CD14-positive monocyte (primary cell): Measurements from ENCODE around the gene SPAAR. TPM values are rescaled to one million over a fixed set of nuclear protein-coding genes. Genes with fewer than 3 reads are reported as not detected.

ENCODE experiments used
- DNase-seq, 3 donors: peaks; one replicate each; pipeline ENCODE4 v3.0.0-alpha.2; 2011 to 2022
- H2AFZ ChIP-seq: 2 replicates; pipeline ENCODE4 v1.6.0; 2012; ENCODE audit warnings: mild to moderate bottlenecking, low read depth, low read length, inconsistent platforms; ENCODE audit not compliant: insufficient read depth, poor library complexity, severe bottlenecking
- H3K27ac ChIP-seq, 2 donors: 1 replicate in 1 of 2; 2 replicates in 1 of 2; pipeline ENCODE4 v1.5.1; 2012 to 2013; ENCODE audit warnings: low read length in 2 of 2, control low read depth in 1 of 2, inconsistent platforms in 1 of 2, low read depth in 1 of 2, mild to moderate bottlenecking in 1 of 2
- H3K27me3 ChIP-seq, 2 donors: one replicate each; pipeline versions ENCODE4 v1.6.0 to v1.6.1; 2011 to 2013; ENCODE audit warnings: low read length in 2 of 2; ENCODE audit not compliant: control insufficient read depth in 2 of 2, insufficient read depth in 2 of 2
- H3K36me3 ChIP-seq, 2 donors: replicated peaks in 1 of 2; 1 replicate in 1 of 2; 2 replicates in 1 of 2; pipeline versions ENCODE4 v1.5.1 to v1.6.1; 2012 to 2013; ENCODE audit warnings: low read length in 2 of 2, control low read depth in 1 of 2, inconsistent platforms in 1 of 2, mild to moderate bottlenecking in 1 of 2; ENCODE audit not compliant: insufficient read depth in 2 of 2, control insufficient read depth in 1 of 2
- H3K4me1 ChIP-seq, 2 donors: 1 replicate in 1 of 2; 2 replicates in 1 of 2; pipeline versions ENCODE4 v1.5.1 to v1.6.1; 2012 to 2013; ENCODE audit warnings: low read length in 2 of 2, control low read depth in 1 of 2, inconsistent platforms in 1 of 2, mild to moderate bottlenecking in 1 of 2, moderate library complexity in 1 of 2; ENCODE audit not compliant: insufficient read depth in 2 of 2, control insufficient read depth in 1 of 2
- H3K4me2 ChIP-seq: replicated peaks from 2 replicates; pipeline ENCODE3; 2012; ENCODE audit warnings: low read length, moderate library complexity, mild to moderate bottlenecking; ENCODE audit not compliant: poor library complexity, severe bottlenecking; ENCODE audit errors: extremely low read depth
- H3K4me3 ChIP-seq, 3 experiments: fragments of 200-600 bp in 1 of 3; sonication (generic) in 1 of 3; replicated peaks in 1 of 3; 1 replicate in 2 of 3; 2 replicates in 1 of 3; pipeline ENCODE4 v1.5.1; 2011 to 2013; ENCODE audit warnings: low read length in 3 of 3, mild to moderate bottlenecking in 3 of 3, control low read depth in 2 of 3, low read depth in 2 of 3, inconsistent platforms in 1 of 3, moderate library complexity in 1 of 3
- H3K79me2 ChIP-seq: 2 replicates; pipeline ENCODE4 v1.6.0; 2012; ENCODE audit warnings: mild to moderate bottlenecking, control low read depth, inconsistent platforms, low read length, moderate library complexity; ENCODE audit not compliant: insufficient read depth
- H3K9ac ChIP-seq: 2 replicates; pipeline ENCODE4 v1.6.0; 2017; ENCODE audit warnings: low read length, mild to moderate bottlenecking; ENCODE audit not compliant: insufficient read depth, poor library complexity, severe bottlenecking
- H3K9me3 ChIP-seq, 2 donors: replicated peaks in 1 of 2; 1 replicate in 1 of 2; 2 replicates in 1 of 2; pipeline versions ENCODE4 v1.5.1 to v1.6.1; 2012 to 2013; ENCODE audit warnings: low read length in 2 of 2, control low read depth in 1 of 2; ENCODE audit not compliant: control insufficient read depth in 1 of 2, insufficient read depth in 1 of 2
- H4K20me1 ChIP-seq: 2 replicates; pipeline ENCODE4 v1.6.0; 2012; ENCODE audit warnings: mild to moderate bottlenecking, low read length, control low read depth, moderate library complexity; ENCODE audit not compliant: insufficient read depth
- H3K27ac Mint-ChIP-seq, 7 donors: one replicate each; pipeline ENCODE4 v1.8.0; 2020; ENCODE audit warnings: mild to moderate bottlenecking in 7 of 7, mixed read lengths in 7 of 7, moderate library complexity in 6 of 7, inconsistent platforms in 2 of 7
- H3K27me3 Mint-ChIP-seq, 3 donors: one replicate each; pipeline ENCODE4 v1.8.0; 2021 to 2022; ENCODE audit warnings: low read depth in 3 of 3, mild to moderate bottlenecking in 3 of 3, mixed read lengths in 3 of 3, moderate library complexity in 3 of 3, inconsistent platforms in 1 of 3
- H3K36me3 Mint-ChIP-seq, 2 donors: one replicate each; pipeline ENCODE4 v1.8.0; 2020; ENCODE audit warnings: mixed read lengths in 2 of 2, inconsistent platforms in 1 of 2, mild to moderate bottlenecking in 1 of 2
- H3K4me1 Mint-ChIP-seq: one replicate; pipeline ENCODE4 v1.8.0; 2020; ENCODE audit warnings: mild to moderate bottlenecking, mixed read lengths
- H3K4me3 Mint-ChIP-seq, 2 donors: one replicate each; pipeline ENCODE4 v1.8.0; 2020; ENCODE audit warnings: mild to moderate bottlenecking in 2 of 2, mixed read lengths in 2 of 2, moderate library complexity in 1 of 2
- H3K9me3 Mint-ChIP-seq, 7 donors: one replicate each; pipeline ENCODE4 v1.8.0; 2020 to 2022; ENCODE audit warnings: mixed read lengths in 7 of 7, mild to moderate bottlenecking in 6 of 7, moderate library complexity in 6 of 7, inconsistent platforms in 2 of 7
- WGBS: methylation state at CpG from one replicate; pipeline ENCODE4 v1.1.5; 2013; ENCODE audit warnings: missing lambda C conversion rate; ENCODE audit not compliant: insufficient coverage; 5-methylcytosine and 5-hydroxymethylcytosine counted together
- intact Hi-C, 2 donors: fragments of 100-400 bp; cut with micrococcal nuclease; formaldehyde crosslinking; loops; one replicate each; pipeline versions ENCODE4 v1.15.0 to v1.15.1; 2023
- polyA plus RNA-seq, 3 donors: library from polyadenylated mRNA; depleted of rRNA in 1 of 3; unstranded in 2 of 3; stranded (reverse) in 1 of 3; fragments of 300-500 nt in 2 of 3; fragments of >200 nt in 1 of 3; fragmentation: Illumina TruSeq in 2 of 3; gene quantifications; 1 replicate in 2 of 3; 2 replicates in 1 of 3; pipeline ENCODE4 v1.2.3, GENCODE V29; 2012 to 2021
- TF ChIP-seq, protein P1 (sequence below): fragments of 200-600 bp; IDR thresholded peaks from one replicate; pipeline ENCODE4 v1.8.0; 2022; ENCODE audit warnings: antibody characterized with exemption, mild to moderate bottlenecking

Gene SPAAR
- polyA plus RNA-seq, 3 donors = not detected

DNA sequence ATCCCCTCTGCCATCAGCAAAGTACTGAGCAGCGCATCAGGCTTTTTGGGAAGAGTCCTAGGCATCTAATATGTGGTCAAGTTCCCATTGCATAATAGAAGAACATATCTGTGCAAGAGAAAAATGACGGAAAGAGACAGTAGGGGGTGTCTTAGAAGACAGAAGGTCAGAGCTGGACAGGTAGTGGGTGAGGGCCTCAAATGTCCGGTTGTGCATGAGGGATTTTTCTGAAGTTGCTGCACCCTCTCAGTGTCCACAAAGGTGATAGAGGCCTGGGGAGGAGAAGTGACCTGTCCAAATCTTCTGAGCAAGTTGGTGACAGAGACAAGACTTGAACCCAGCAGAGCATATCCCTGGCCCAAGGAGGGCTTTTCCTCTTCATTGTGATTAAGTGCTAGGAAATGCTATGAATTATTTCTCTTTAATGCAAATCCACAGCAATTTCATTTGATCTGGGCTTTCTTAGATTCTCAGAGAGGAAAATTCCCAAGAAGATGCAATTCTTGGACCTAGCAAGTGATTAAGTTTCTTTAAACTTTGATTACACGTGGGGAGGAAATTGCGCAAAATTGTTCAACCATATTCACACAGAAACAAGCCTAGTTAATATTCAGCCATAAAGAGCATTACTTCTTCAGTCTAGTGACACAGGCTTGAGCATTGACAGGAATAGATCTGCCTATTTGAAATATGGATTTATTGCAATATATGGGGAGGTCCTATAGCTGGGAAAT lies 49.0 kb downstream of the SPAAR start, which contains the start of gene OR2S2:
OR2S2 (minus strand) TSS at position 51 of the 734 bp plus-strand sequence. CDS start 56 bp downstream, outside the sequence.
- 38% methylated on average over 1 of the region's 5 CpGs for WGBS
- H3K4me2 ChIP-seq = no peak within 1 kb of the TSS
- no peaks in the 10 kb centered on the region for H3K36me3 Mint-ChIP-seq
- H3K27me3 Mint-ChIP-seq = peaks cover 3 to 13% (median 9%) of the 10 kb centered on the region in 3 donors
- no peaks in the 10 kb centered on the region for H4K20me1 ChIP-seq
- no peaks in the 10 kb centered on the region for H3K79me2 ChIP-seq
- no peaks in the 10 kb centered on the region for H3K36me3 ChIP-seq
- H3K27me3 ChIP-seq = peaks cover 0 to 3% of the 10 kb centered on the region in 2 donors
- H3K4me3 ChIP-seq = no peak within 1 kb of the TSS
- no peaks in the 10 kb centered on the region for H3K9me3 ChIP-seq
- no peak within 1 kb of the TSS for H3K27ac Mint-ChIP-seq
- TF ChIP-seq, protein P1, sequence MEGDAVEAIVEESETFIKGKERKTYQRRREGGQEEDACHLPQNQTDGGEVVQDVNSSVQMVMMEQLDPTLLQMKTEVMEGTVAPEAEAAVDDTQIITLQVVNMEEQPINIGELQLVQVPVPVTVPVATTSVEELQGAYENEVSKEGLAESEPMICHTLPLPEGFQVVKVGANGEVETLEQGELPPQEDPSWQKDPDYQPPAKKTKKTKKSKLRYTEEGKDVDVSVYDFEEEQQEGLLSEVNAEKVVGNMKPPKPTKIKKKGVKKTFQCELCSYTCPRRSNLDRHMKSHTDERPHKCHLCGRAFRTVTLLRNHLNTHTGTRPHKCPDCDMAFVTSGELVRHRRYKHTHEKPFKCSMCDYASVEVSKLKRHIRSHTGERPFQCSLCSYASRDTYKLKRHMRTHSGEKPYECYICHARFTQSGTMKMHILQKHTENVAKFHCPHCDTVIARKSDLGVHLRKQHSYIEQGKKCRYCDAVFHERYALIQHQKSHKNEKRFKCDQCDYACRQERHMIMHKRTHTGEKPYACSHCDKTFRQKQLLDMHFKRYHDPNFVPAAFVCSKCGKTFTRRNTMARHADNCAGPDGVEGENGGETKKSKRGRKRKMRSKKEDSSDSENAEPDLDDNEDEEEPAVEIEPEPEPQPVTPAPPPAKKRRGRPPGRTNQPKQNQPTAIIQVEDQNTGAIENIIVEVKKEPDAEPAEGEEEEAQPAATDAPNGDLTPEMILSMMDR = no peak
- no peak within 1 kb of the TSS for H3K4me3 Mint-ChIP-seq
- H3K9ac ChIP-seq = peak within 1 kb of the TSS; percentile 5
- H3K4me1 Mint-ChIP-seq = peaks cover 8% of the 10 kb centered on the region
- H2AFZ ChIP-seq = no peak within 1 kb of the TSS
- DNase-seq = no peak
- no peak within 1 kb of the TSS for H3K27ac ChIP-seq
- peaks cover 0 to 2% (median 0%) of the 10 kb centered on the region in 7 donors for H3K9me3 Mint-ChIP-seq
- H3K4me1 ChIP-seq = peaks cover 0 to 3% of the 10 kb centered on the region in 2 donors
- intact Hi-C loops = loop anchor here in 1 of 2 donors (10.0 kb wide), 2 partner anchors 67 to 367 kb away; no protein-coding TSS in a partner anchor

DNA sequence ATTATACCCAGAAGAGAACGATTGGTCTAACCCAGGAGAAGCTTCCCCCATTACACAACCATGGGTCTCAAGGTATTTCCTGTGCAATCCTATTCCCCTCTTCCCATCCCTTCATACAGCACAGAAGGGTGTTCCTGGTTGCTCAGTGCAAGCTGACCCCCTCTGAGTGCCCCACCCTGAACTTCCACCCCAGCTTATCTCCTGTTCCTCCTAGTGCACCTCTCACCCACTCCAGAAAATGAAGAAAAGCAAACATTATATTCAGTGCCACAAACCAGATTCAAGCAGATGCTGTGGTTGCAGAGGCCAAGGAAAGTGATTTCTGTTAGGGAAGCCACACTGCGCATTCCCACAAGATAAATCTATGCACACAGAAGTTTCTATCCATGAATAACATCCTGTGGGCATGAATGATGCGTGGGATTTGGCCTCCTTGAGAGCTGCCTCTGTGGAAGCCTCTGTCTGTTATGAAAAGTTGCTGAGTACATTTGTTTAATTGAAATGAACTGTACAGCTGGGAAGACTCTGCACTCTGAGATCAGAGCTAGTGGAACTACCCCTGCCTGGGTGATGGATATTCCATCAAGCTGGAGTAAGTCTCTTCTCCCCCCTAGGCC lies 50.9 kb downstream of the SPAAR start:
- H3K9ac ChIP-seq = no peak overlapping the region
- Mint-ChIP-seq H3K27ac (peak overlapping the region in 1 of 7 donors; percentile 43), H3K36me3 (no peaks in the 10 kb centered on the region), H3K4me3 (no peak overlapping the region), H3K27me3 (peaks cover 6 to 11% (median 6%) of the 10 kb centered on the region in 3 donors), H3K4me1 (peaks cover 8% of the 10 kb centered on the region), H3K9me3 (peaks cover 0 to 2% (median 0%) of the 10 kb centered on the region in 7 donors)
- intact Hi-C loops = no loop called here
- H3K27me3 ChIP-seq = peaks cover 0 to 3% of the 10 kb centered on the region in 2 donors
- no CpG with 5 or more reads among the region's 3 CpGs for WGBS
- no peaks in the 10 kb centered on the region for H4K20me1 ChIP-seq
- no peak overlapping the region for H3K4me3 ChIP-seq
- H3K4me1 ChIP-seq = peaks cover 0 to 3% of the 10 kb centered on the region in 2 donors
- no peaks in the 10 kb centered on the region for H3K9me3 ChIP-seq
- no peak overlapping the region for H3K4me2 ChIP-seq
- DNase-seq = no peak
- no peak overlapping the region for H3K27ac ChIP-seq
- no peak overlapping the region for H2AFZ ChIP-seq
- H3K36me3 ChIP-seq = no peaks in the 10 kb centered on the region
- H3K79me2 ChIP-seq = no peaks in the 10 kb centered on the region
- TF ChIP-seq, protein P1 = no peak

Other genes with a start within 250 kb of the SPAAR start
- under 1 TPM; 0.13 to 0.53 (median 0.42) TPM for gene ARHGEF39, start 244.3 kb upstream of the SPAAR start, polyA plus RNA-seq
- not detected for gene CA9, start 235.6 kb upstream of the SPAAR start, polyA plus RNA-seq
- 1 to 10 TPM in 1 of 3 donors, not detected in 2; 7.7 TPM for gene TPM2, start 219.6 kb upstream of the SPAAR start, polyA plus RNA-seq
- 100 to 1,000 TPM in 1 of 3 donors, 10 to 100 TPM in 2; 46.6 to 251 (median 93.0) TPM for gene TLN1, start 177.3 kb upstream of the SPAAR start, polyA plus RNA-seq
- 10 to 100 TPM; 17.4 to 38.7 (median 32.2) TPM for gene CREB3, start 176.8 kb upstream of the SPAAR start, polyA plus RNA-seq
- 100 to 1,000 TPM in 1 of 3 donors, 10 to 100 TPM in 2; 18.1 to 130 (median 26.4) TPM for gene GBA2, start 160.3 kb upstream of the SPAAR start, polyA plus RNA-seq
- gene RGP1, start 160.2 kb upstream of the SPAAR start, polyA plus RNA-seq = 1 to 10 TPM; 2.3 to 9.0 (median 3.3) TPM
- gene MSMP, start 155.2 kb upstream of the SPAAR start, polyA plus RNA-seq = not detected
- gene NPR2, start 117.9 kb upstream of the SPAAR start, polyA plus RNA-seq = under 1 TPM in 1 of 3 donors, not detected in 2; 0.48 TPM
- gene SPAG8, start 97.2 kb upstream of the SPAAR start, polyA plus RNA-seq = 1 to 10 TPM in 1 of 3 donors, under 1 TPM in 2; 0.52 to 2.9 (median 0.68) TPM
- gene HINT2, start 94.4 kb upstream of the SPAAR start, polyA plus RNA-seq = 10 to 100 TPM; 19.9 to 64.5 (median 59.1) TPM
- gene FAM221B, start 80.8 kb upstream of the SPAAR start, polyA plus RNA-seq = under 1 TPM in 2 of 3 donors, not detected in 1; 0.05 to 0.63 TPM
- 10 to 100 TPM in 1 of 3 donors, 1 to 10 TPM in 2; 2.6 to 11.6 (median 3.8) TPM for gene TMEM8B, start 80.3 kb upstream of the SPAAR start, polyA plus RNA-seq
- gene OR13J1, start 39.1 kb upstream of the SPAAR start, polyA plus RNA-seq = not detected
- gene HRCT1, start 3.3 kb upstream of the SPAAR start, polyA plus RNA-seq = not detected
- not detected for gene OR2S2, start 48.7 kb downstream of the SPAAR start, polyA plus RNA-seq
- 1 to 10 TPM; 5.0 to 5.2 (median 5.1) TPM for gene RECK, start 127.4 kb downstream of the SPAAR start, polyA plus RNA-seq
- 100 to 1,000 TPM; 213 to 528 (median 520) TPM for gene GLIPR2, start 227.2 kb downstream of the SPAAR start, polyA plus RNA-seq